ENCODE data around the gene SSH2.
"Not testable (repeated sequence)": the region's sequence is repeated elsewhere in the genome, so short reads cannot be mapped to it uniquely, and the experiment has no call there.

Gene SSH2

GRCh38 chr17:29833801-29834200, 96.2 kb downstream of the SSH2 start:
- no peak for DNase-seq

DNA sequence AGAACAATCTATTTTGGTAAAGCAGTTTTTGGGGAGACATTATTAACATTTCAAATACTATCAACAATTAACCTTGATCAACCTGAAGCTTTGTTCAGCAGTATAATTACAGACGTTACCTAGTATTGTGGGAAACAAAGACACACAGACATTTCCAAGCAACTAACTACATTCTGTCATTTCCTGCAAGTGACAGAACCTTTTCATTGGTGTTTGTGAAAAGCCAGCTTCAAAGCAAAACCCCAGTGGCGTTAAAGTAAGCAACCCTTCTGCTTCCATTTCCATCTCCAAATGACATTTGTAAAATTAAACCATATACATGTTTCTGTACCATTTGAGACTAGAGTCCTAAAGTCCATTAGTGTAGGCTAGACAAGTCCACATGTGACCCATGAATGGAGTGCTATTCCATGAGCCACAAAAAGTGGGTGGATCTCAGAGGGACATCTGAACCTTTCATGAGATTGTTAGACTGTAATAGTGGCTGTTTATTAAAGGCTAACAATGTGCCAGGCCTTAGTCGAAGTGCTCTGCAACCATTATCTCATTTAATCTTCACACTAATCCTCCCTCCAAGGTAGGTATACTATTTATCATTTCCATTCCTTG, 101.2 kb downstream of the SSH2 start:
- DNase-seq, result no peak

- no peak for DNase-seq
Measured at GRCh38 chr17:29827179-29827578, 102.8 kb downstream of the SSH2 start.

- no peak for DNase-seq
Measured at GRCh38 chr17:29826114-29826692, 103.8 kb downstream of the SSH2 start.

- no peak for DNase-seq
Measured at GRCh38 chr17:29825604-29826003, 104.4 kb downstream of the SSH2 start.

DNA sequence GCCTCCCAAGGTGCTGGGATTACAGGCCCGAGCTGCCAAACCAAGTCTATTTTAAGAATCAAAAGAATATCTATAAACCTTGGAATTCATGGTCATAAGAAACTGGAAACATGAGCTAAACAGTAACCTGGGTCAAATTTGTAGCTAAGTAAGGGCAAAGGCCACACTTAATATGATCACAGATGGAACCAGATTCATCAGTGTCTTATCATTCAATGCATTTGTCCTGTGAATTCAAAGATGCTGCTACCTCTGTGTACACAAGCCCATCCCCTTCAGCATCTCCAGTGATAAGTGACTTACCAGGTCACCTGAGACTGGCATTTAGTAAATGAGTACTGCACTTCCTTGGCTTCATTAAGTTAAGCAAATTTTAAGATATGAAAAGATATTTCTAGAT, 108.1 kb downstream of the SSH2 start:
- no peak for DNase-seq

GRCh38 chr17:29820425-29820824, 109.6 kb downstream of the SSH2 start:
- no peak for DNase-seq

DNA sequence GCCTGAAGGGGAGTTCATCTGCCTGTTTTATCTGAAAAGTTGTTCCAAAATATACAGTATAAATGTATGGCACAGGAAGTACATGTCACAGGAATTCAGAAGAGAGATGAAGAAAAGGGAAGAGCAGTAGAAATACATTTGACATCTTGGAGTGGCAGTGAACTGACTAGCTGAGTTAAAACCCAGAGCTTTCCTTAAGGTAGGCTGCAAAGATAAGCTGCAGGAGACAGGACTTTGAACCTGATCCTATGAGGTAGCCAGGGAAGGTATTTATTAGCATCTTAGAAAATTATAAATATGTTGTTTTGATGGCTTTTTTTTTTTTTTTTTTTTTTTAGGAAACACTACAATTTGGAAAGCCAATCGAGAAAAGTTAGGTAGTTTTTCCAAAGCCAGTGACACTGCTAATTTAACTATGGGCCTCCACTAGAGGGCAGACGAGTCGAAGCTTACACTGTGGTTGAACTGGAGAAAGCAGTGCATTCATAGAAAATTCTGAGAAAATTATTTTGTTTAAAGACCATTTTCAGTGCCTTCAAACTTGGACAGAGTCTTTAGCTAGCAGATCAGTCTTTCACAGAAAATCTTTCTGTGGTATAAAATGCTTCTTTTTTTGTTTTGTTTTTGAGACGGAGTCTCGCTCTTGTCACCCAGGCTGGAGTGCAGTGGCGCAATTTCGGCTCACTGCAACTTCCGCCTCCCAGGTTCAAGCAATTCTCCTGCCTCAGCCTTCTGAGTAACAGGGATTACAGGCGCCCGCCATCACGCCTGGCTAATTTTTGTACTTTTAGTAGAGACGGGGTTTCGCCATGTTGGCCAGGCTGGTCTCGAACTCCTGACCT, 122.3 kb downstream of the SSH2 start:
- peak; percentile 68 for DNase-seq

DNA sequence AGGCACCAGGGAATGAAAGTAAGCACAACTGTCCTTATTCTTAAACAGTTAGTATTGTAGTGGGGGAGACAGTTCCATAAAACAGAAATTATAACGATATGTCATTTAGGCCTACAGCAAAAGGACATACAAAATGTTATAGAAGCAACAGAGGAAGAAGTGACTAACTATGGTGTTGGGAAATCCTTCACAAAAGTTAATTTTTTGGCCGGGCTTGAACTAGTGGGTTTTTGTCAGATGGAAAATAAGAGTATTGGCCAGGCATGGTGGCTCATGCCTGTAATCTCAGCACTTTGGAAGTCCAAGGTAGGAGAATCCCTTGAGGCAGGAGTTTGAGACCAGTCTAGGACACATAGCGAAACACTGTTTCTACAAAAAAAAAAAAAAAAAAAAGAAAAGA, 127.8 kb downstream of the SSH2 start:
- DNase-seq, result no peak

GRCh38 chr17:29800457-29800856, 129.6 kb downstream of the SSH2 start:
- no peak for DNase-seq

DNA sequence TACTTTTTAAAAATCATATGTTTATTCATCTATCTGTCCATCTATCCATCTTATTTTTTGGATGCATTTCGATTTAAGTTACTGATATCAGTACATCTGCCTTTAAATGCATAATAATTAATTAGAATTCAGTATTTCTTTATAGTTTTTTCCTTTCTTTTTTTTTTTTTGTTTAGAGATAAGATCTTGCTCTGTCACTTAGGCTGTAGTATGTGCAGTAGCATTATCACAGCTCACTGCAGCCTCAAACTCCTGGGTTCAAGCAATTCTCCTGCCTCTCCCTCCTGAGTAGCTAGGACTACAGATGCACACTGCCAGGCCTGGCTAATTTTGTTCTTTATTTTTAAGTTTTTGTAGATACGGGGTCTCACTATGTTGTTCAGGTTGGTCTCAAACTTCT, 133.4 kb downstream of the SSH2 start:
- DNase-seq, result no peak

DNA sequence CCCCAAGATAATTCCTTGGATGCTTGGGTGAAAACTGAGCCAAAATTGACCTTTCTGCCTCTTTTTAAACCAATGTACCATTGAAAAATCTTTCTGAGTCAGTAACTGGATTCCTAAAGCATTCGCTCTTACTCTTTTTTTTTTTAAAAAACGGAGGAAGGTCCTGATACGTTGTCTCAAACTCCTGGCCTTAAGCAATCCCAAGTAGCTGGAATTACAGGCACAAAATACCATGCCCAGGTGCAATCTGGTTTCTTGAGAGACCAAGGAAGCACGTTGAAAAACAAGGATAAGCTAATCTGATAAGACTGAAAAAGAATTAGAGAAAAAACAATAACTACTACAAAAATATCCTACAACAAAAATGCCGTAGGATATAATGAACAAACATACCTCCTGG, 136.5 kb downstream of the SSH2 start:
- no peak for DNase-seq

DNA sequence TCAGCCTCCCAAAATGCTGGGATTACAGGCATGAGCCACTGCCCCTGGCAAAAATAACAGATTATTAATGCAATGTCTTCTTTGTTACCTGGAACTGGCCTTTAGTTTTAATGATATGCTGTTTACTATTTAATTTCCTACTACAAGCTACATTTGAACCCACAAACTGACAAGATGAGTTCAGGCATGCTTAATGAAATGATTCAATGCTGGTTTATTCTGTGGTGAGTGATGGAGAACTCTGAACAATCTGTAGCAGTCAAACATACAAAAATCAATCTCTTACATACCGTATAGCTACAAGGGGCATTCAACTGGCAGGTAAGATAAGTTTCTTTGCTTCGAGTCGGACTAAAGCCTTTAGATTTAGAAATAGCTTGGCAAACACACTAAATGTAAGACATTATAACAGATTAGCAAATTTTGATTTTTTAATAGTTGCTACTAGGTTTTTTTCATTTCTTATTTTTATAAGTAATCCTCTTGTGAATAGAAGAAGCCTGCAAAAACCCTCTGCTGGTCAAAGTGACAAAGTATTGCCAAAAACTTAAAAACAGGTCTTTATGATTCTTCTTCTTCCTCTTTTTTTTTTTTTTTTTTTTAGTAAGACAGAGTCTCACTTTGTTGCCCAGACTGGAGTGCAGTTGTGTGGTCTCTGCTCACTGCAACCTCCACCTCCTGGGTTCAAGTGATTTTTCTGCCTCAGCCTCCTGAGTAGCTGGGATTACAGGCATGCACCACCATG, 138.5 kb downstream of the SSH2 start:
- DNase-seq, result no peak

DNA sequence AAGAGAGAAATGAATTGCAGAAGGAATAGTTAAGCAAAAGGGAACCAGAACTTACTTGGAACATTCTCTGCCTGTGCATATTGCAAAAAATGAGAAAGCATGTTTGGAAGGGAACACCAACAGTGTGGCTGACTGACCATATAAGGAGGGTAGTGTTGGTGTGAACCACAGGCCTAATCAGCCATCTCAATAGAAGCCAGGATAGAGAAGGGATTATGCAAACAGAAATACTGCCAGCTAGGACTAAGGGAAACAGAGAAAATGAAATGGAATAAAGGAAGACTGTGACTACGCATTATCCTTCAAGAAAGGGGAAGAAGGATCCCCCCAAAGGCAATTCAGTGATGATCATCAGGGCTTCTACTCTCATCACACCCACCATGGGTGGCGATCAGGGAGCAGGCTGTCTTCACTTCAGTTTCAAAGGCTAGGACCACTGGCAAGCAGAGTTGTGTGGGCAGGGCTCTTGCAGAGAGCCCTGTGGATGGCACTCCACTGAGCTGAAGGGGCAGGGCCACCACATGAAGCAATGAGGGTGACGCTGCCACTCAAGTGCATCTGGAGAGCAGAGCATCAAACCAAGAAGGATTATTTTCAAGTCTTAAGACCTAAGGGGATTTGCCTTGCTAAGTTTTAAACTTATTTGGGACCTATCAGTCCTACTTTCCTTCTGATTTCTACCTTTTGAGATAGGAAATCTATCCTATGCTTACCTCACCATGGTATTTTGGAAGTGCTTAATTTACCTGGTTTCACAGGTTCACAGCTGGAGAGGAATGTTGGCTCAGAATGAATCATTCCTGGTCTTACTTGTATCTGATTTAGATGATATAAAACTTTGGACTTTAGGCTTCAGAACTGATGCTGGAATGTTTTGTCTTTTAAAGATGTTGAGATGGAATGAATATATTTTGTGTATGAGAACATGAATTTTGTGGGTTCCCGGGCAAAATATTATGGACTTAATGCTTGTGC, 140.5 kb downstream of the SSH2 start:
- no peak for DNase-seq

DNA sequence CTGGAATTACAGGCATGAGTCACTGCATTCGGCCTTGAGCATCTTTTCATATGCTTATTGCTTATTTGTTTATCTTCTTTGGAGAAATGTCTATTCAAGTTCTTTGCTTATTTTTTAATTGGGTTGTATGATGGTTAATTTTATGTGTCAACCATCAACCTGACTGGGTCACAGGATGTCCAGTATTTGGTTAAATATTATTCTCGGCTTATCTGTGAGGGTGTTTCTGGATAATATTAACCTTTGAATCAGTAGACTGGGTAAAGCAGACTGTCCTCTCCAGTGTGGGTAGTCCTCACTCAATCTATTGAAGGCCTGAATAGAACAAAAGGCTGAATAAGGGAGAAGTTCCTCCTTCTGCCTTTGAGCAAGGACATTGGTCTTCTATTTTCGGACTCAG, 142.0 kb downstream of the SSH2 start:
- no peak for DNase-seq

DNA sequence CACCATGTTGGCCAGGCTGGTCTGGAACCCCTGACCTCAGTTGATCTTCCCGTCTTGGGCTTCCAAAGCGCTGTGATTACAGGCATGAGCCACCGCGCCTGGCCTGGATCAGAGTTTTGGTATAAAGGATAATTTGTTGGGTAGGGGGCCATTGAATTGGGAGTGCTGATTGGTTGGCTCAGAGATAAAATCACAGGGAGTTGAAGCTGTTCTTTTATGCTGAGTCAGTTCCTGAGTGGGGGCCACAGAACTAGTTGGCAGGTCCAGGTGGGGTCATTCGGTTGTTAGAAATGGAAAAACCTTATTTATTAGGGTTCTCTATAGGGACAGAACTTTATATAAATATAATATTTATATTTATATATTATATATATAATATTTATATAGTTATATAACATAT, 147.1 kb downstream of the SSH2 start:
- DNase-seq, result no peak

DNA sequence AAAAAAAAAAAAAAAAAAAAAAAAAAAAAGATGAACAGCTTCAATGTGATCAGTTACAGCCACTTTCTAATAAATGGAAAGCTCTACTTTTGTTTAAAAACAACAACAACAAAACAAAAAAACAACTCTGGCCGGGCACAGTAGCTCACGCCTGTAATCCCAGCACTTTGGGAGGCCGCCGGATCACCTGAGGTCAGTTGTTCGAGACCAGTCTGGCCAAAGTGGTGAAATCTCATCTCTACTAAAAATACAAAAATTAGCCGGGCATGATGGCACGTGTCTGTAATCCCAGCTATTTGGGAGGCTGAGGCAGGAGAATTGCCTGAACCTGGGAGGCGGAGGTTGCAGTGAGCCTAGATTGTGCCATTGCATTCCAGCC, 150.2 kb downstream of the SSH2 start:
- not testable (repeated sequence) for DNase-seq

- peak; percentile 84 for DNase-seq
Measured at GRCh38 chr17:29778956-29779811, 150.8 kb downstream of the SSH2 start.

DNA sequence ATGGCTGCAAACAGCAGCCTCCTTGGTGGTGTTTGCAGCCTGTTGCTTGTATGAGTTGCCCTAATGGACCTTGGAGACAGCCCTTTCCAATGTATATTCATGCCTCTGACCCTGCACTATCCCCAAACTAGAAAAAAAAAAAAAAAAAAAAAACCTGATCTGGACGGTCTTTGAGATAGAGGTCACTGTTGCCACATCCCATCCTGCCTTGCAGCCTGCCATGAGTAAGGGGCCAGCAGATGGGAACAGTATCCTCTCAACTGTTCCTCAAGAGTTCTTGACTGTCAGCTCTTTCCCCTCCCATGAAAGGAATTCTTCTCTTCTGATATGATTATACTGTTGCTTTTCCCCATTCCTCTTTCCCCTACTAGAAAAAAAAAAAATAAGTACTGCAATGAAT, 152.4 kb downstream of the SSH2 start:
- DNase-seq, result no peak

DNA sequence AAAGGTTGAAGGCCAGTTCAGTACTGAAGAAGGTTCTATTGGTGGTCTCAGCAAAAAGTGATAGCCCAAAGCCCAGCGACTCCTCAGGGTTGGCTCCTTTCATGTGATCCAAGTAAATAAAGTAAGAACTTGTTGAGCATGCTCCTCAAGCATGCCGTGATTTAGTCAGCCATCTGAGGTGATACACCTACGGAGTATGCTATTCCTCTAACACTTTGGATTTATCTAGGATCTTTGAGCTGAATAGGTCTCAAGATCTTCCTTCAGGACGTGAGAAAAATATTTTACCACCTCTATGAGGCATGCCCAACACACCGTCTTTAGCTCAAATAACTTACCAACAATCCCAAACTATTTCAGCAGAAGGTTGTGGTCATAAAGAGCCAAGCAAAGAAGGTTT, 154.0 kb downstream of the SSH2 start:
- no peak for DNase-seq

DNA sequence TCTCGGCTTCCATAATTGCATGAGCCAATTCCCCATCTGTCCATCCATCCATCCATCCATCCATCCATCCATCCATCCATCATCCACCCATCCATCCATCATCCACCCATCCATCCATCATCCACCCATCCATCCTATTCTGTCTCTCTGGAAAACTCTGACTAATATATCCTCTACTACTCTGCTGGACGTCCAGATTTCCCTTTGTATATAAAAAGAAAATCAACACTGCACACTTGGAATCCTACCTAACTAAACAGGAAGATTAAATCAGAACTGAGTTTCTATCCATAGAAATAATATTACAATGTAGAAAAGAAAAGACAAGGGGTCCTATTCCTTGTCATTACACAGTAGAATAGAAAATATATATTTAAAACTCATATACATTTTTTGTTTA, 157.0 kb downstream of the SSH2 start:
- DNase-seq, result no peak

All from stimulated activated CD4-positive, alpha-beta T cell treated with anti-CD3 and anti-CD28 coated beads, Interleukin-4, amount 100 ng/mL, for 1 hour (primary cell).